ENCODE data around the gene ZSWIM4.

DNA sequence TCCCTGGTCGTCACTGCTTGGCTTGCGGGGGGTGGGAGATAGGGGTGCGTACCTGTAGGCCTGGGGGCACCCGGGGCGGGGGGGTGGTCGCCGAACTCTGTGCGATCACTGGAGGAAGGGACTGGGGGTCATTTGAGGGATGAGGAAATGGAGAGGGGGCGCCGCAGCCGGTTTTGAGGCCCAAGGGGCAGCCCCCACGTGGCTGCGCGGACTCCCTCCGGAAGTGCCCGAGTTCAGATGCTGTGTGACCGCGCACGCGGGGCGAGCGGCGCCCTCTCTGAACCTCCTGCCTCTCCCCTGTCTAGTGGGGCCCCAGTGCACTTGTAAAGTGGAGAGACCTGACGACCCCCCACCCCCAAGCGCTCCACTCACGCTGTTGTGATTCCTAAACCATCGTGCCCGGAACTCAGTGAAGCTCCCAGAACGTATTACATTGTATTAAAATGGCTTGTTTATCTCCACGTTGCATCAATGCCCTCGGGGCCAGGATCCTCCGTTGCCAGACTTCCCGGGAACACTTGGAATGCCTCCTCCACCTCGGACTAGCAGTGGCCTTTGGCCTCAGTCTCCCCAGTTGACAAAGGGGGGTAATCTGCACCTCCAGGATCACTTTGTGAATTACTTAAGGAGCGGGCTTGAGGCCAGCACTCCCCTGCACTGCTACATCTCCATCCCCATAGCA, 78.7 kb downstream of the ZSWIM4 start:
- TF ChIP-seq, protein P1, sequence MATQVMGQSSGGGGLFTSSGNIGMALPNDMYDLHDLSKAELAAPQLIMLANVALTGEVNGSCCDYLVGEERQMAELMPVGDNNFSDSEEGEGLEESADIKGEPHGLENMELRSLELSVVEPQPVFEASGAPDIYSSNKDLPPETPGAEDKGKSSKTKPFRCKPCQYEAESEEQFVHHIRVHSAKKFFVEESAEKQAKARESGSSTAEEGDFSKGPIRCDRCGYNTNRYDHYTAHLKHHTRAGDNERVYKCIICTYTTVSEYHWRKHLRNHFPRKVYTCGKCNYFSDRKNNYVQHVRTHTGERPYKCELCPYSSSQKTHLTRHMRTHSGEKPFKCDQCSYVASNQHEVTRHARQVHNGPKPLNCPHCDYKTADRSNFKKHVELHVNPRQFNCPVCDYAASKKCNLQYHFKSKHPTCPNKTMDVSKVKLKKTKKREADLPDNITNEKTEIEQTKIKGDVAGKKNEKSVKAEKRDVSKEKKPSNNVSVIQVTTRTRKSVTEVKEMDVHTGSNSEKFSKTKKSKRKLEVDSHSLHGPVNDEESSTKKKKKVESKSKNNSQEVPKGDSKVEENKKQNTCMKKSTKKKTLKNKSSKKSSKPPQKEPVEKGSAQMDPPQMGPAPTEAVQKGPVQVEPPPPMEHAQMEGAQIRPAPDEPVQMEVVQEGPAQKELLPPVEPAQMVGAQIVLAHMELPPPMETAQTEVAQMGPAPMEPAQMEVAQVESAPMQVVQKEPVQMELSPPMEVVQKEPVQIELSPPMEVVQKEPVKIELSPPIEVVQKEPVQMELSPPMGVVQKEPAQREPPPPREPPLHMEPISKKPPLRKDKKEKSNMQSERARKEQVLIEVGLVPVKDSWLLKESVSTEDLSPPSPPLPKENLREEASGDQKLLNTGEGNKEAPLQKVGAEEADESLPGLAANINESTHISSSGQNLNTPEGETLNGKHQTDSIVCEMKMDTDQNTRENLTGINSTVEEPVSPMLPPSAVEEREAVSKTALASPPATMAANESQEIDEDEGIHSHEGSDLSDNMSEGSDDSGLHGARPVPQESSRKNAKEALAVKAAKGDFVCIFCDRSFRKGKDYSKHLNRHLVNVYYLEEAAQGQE (IDR thresholded peaks at IDR 0.05; ENCODE audit: borderline replicate concordance in 1 of 2, low read depth in 1 of 2, low read length in 2 of 2), result no peak
- TF ChIP-seq SNAI1 (CRISPR knock-in tag; IDR thresholded peaks at IDR 0.05; ENCODE audit: borderline replicate concordance) (no peak), CBX5 (CRISPR knock-in tag; IDR thresholded peaks at IDR 0.05; ENCODE audit: borderline replicate concordance) (no peak), JUND (CRISPR knock-in tag; IDR thresholded peaks at IDR 0.05) (no peak), CREB1 (IDR thresholded peaks at IDR 0.05) (no peak), CREB1 (CRISPR knock-in tag; IDR thresholded peaks at IDR 0.05) (no peak), FOXP1 (IDR thresholded peaks at IDR 0.05) (no peak), FOXP1 (CRISPR knock-in tag; IDR thresholded peaks at IDR 0.05) (no peak), MAFF (IDR thresholded peaks at IDR 0.05; ENCODE audit: low read depth, low read length) (no peak)
- TF ChIP-seq, protein P2, sequence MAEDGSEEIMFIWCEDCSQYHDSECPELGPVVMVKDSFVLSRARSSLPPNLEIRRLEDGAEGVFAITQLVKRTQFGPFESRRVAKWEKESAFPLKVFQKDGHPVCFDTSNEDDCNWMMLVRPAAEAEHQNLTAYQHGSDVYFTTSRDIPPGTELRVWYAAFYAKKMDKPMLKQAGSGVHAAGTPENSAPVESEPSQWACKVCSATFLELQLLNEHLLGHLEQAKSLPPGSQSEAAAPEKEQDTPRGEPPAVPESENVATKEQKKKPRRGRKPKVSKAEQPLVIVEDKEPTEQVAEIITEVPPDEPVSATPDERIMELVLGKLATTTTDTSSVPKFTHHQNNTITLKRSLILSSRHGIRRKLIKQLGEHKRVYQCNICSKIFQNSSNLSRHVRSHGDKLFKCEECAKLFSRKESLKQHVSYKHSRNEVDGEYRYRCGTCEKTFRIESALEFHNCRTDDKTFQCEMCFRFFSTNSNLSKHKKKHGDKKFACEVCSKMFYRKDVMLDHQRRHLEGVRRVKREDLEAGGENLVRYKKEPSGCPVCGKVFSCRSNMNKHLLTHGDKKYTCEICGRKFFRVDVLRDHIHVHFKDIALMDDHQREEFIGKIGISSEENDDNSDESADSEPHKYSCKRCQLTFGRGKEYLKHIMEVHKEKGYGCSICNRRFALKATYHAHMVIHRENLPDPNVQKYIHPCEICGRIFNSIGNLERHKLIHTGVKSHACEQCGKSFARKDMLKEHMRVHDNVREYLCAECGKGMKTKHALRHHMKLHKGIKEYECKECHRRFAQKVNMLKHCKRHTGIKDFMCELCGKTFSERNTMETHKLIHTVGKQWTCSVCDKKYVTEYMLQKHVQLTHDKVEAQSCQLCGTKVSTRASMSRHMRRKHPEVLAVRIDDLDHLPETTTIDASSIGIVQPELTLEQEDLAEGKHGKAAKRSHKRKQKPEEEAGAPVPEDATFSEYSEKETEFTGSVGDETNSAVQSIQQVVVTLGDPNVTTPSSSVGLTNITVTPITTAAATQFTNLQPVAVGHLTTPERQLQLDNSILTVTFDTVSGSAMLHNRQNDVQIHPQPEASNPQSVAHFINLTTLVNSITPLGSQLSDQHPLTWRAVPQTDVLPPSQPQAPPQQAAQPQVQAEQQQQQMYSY (CRISPR knock-in tag; IDR thresholded peaks at IDR 0.05), result no peak
- TF ChIP-seq, protein P3, sequence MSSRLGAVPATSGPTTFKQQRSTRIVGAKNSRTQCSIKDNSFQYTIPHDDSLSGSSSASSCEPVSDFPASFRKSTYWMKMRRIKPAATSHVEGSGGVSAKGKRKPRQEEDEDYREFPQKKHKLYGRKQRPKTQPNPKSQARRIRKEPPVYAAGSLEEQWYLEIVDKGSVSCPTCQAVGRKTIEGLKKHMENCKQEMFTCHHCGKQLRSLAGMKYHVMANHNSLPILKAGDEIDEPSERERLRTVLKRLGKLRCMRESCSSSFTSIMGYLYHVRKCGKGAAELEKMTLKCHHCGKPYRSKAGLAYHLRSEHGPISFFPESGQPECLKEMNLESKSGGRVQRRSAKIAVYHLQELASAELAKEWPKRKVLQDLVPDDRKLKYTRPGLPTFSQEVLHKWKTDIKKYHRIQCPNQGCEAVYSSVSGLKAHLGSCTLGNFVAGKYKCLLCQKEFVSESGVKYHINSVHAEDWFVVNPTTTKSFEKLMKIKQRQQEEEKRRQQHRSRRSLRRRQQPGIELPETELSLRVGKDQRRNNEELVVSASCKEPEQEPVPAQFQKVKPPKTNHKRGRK (CRISPR knock-in tag; IDR thresholded peaks at IDR 0.05), result no peak
- TF ChIP-seq, protein P4, sequence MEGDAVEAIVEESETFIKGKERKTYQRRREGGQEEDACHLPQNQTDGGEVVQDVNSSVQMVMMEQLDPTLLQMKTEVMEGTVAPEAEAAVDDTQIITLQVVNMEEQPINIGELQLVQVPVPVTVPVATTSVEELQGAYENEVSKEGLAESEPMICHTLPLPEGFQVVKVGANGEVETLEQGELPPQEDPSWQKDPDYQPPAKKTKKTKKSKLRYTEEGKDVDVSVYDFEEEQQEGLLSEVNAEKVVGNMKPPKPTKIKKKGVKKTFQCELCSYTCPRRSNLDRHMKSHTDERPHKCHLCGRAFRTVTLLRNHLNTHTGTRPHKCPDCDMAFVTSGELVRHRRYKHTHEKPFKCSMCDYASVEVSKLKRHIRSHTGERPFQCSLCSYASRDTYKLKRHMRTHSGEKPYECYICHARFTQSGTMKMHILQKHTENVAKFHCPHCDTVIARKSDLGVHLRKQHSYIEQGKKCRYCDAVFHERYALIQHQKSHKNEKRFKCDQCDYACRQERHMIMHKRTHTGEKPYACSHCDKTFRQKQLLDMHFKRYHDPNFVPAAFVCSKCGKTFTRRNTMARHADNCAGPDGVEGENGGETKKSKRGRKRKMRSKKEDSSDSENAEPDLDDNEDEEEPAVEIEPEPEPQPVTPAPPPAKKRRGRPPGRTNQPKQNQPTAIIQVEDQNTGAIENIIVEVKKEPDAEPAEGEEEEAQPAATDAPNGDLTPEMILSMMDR (CRISPR knock-in tag; IDR thresholded peaks at IDR 0.05), result no peak
